ENCODE results near the gene PLEKHH3. TPM values are rescaled to one million over a fixed set of nuclear protein-coding genes. Genes with fewer than 3 reads are reported as not detected.

Gene PLEKHH3
- total RNA-seq, 1 experiment from 2014 or later, result 66.3 TPM

DNA sequence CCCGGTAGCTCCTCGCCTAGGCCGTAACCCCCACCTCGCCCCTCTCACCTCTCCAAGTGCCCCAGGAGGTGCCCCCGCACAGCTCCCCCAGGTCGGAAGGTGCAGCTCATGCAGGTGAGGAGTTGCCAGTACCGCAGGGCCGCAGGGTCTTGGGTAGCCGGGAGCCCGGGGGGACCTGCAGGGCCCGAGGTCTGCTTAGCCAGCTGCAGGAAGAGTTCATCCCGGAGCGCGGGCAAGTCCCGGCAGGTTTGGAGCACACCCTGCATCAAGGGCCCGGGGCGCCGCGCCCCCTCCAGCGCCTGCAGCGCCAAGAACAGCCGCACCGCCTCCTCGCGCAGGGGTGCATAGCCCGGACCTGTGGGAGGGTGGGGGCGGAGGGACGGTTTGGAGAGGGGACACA is 4.8 kb downstream of the PLEKHH3 start (continued):
- TF ChIP-seq, protein P1, sequence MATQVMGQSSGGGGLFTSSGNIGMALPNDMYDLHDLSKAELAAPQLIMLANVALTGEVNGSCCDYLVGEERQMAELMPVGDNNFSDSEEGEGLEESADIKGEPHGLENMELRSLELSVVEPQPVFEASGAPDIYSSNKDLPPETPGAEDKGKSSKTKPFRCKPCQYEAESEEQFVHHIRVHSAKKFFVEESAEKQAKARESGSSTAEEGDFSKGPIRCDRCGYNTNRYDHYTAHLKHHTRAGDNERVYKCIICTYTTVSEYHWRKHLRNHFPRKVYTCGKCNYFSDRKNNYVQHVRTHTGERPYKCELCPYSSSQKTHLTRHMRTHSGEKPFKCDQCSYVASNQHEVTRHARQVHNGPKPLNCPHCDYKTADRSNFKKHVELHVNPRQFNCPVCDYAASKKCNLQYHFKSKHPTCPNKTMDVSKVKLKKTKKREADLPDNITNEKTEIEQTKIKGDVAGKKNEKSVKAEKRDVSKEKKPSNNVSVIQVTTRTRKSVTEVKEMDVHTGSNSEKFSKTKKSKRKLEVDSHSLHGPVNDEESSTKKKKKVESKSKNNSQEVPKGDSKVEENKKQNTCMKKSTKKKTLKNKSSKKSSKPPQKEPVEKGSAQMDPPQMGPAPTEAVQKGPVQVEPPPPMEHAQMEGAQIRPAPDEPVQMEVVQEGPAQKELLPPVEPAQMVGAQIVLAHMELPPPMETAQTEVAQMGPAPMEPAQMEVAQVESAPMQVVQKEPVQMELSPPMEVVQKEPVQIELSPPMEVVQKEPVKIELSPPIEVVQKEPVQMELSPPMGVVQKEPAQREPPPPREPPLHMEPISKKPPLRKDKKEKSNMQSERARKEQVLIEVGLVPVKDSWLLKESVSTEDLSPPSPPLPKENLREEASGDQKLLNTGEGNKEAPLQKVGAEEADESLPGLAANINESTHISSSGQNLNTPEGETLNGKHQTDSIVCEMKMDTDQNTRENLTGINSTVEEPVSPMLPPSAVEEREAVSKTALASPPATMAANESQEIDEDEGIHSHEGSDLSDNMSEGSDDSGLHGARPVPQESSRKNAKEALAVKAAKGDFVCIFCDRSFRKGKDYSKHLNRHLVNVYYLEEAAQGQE (IDR thresholded peaks at IDR 0.05; ENCODE audit: low read depth), result no peak
- TF ChIP-seq, protein P2, sequence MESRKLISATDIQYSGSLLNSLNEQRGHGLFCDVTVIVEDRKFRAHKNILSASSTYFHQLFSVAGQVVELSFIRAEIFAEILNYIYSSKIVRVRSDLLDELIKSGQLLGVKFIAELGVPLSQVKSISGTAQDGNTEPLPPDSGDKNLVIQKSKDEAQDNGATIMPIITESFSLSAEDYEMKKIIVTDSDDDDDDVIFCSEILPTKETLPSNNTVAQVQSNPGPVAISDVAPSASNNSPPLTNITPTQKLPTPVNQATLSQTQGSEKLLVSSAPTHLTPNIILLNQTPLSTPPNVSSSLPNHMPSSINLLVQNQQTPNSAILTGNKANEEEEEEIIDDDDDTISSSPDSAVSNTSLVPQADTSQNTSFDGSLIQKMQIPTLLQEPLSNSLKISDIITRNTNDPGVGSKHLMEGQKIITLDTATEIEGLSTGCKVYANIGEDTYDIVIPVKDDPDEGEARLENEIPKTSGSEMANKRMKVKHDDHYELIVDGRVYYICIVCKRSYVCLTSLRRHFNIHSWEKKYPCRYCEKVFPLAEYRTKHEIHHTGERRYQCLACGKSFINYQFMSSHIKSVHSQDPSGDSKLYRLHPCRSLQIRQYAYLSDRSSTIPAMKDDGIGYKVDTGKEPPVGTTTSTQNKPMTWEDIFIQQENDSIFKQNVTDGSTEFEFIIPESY (IDR thresholded peaks at IDR 0.05; ENCODE audit: extremely low read depth, insufficient replicate concordance, low read length), result no peak

- H3K9ac ChIP-seq (ENCODE audit: low read length), result no peak overlapping the region
- no peak overlapping the region; the same call in 1 of the 2 replicates for H3K27ac ChIP-seq (ENCODE audit: low read depth, low read length)
- DNase-seq (ENCODE audit: low read depth, low spot score) (no peak), ATAC-seq (no peak)
- ChIA-PET CTCF (interaction anchor here (1.6 kb wide), 1 partner anchor 92 kb away, joined by 3 read pairs; no protein-coding TSS in a partner anchor), RAD21 (ENCODE audit: low non-redundant PET in 1 of 2, low total read pairs in 2 of 2, uncharacterized antibody in 2 of 2, unreplicated experiment in 2 of 2) (no interaction called here), POLR2A (no interaction called here)
- H3K4me1 ChIP-seq (ENCODE audit: control insufficient read depth in 1 of 2, insufficient read depth in 2 of 2, low read length in 2 of 2), result peaks cover 27 to 45% of the 10 kb centered on the region in 2 experiments
- no TSS peak for BruUV-seq (replicated peaks)
- no peaks in the 10 kb centered on the region for H3K27me3 ChIP-seq (ENCODE audit: insufficient read depth, low read length)
- H3K4me2 ChIP-seq (ENCODE audit: low read length), result no peak overlapping the region
- TF ChIP-seq SP1 (IDR thresholded peaks at IDR 0.05; ENCODE audit: low read depth), result no peak
- TF ChIP-seq RAD21 (IDR thresholded peaks at IDR 0.05; ENCODE audit: low read depth), result no peak
- no peaks in the 10 kb centered on the region for H3K9me3 ChIP-seq (ENCODE audit: control insufficient read depth in 1 of 2, insufficient read depth in 1 of 2, low read depth in 1 of 2, low read length in 2 of 2)
- H3K4me3 ChIP-seq (replicated peaks in 1 of 2; ENCODE audit: low read depth in 1 of 2, low read length in 2 of 2), result no peak overlapping the region
- intact Hi-C loops (cut with micrococcal nuclease), result no loop called here
- H3K9me2 ChIP-seq (ENCODE audit: insufficient read depth), result no peaks in the 10 kb centered on the region
- no peak overlapping the region for H2AFZ ChIP-seq (ENCODE audit: low read depth, low read length, poor library complexity, severe bottlenecking)
- H4K20me1 ChIP-seq (ENCODE audit: insufficient read depth), result no peaks in the 10 kb centered on the region; the same call in 1 of the 2 replicates
- H3K36me3 ChIP-seq (ENCODE audit: control insufficient read depth in 1 of 2, insufficient read depth in 2 of 2, low read length in 2 of 2), result peaks cover 21 to 39% of the 10 kb centered on the region in 2 experiments; a peak in 3 of 4 replicates
- H3K79me2 ChIP-seq (ENCODE audit: insufficient read depth, low read length), result peaks cover 31% of the 10 kb centered on the region
These were observed 5.8 kb downstream of the PLEKHH3 start for GRCh38 chr17:42670789-42671657.

Measured in HCT116 (cell line).